ENCODE results near the gene CYFIP1.

The CYFIP1 gene

GRCh38 chr15:22870865-22871264 lies 109.3 kb downstream of the CYFIP1 start:
- no peaks in the 10 kb centered on the region for H3K27me3 ChIP-seq (ENCODE audit: insufficient read depth, low read length)
- peaks cover 14 to 15% of the 10 kb centered on the region in 2 experiments for H3K4me1 ChIP-seq (ENCODE audit: control insufficient read depth in 1 of 2, insufficient read depth in 2 of 2, low read length in 2 of 2)
- no peaks in the 10 kb centered on the region for H3K79me2 ChIP-seq (ENCODE audit: control insufficient read depth, insufficient read depth, low read length, poor library complexity)
- WGBS (ENCODE audit: extremely low coverage, insufficient coverage, insufficient read length), result no CpG with 5 or more reads among the region's 11 CpGs
- no peak overlapping the region for H3K27ac ChIP-seq (ENCODE audit: low read depth, low read length)
- H3K79me1 ChIP-seq (ENCODE audit: low read length), result peaks cover 4% of the 10 kb centered on the region
- no peak overlapping the region for H2BK12ac ChIP-seq (ENCODE audit: low read length)
- no peak overlapping the region for H3K4ac ChIP-seq (ENCODE audit: low read depth, low read length)
- no peak overlapping the region for H3K9ac ChIP-seq (ENCODE audit: low read length)
- H2BK120ac ChIP-seq (ENCODE audit: insufficient read depth, low read length, poor library complexity), result no peak overlapping the region
- H3K4me3 ChIP-seq (ENCODE audit: low read depth, low read length), result no peak overlapping the region
- no peak overlapping the region for H3K23ac ChIP-seq (ENCODE audit: low read length)
- H2AK5ac ChIP-seq (ENCODE audit: low read length), result no peak overlapping the region
- H2BK5ac ChIP-seq (ENCODE audit: low read depth, low read length, poor library complexity), result no peak overlapping the region
- no peak overlapping the region for H3K14ac ChIP-seq (ENCODE audit: low read length)
- H3K18ac ChIP-seq (ENCODE audit: low read length), result no peak overlapping the region
- H4K91ac ChIP-seq (ENCODE audit: low read depth, low read length), result no peak overlapping the region
- H3K4me2 ChIP-seq (ENCODE audit: low read length), result no peak overlapping the region
- no peaks in the 10 kb centered on the region for H3K9me3 ChIP-seq (ENCODE audit: insufficient read depth, low read depth, low read length)
- no peak for DNase-seq
- no peak overlapping the region for H4K8ac ChIP-seq (ENCODE audit: low read depth, low read length)
- no peak overlapping the region for H2AFZ ChIP-seq (ENCODE audit: insufficient read depth, low read length, poor library complexity)
- H3K36me3 ChIP-seq (ENCODE audit: control insufficient read depth in 1 of 2, insufficient read depth in 2 of 2, low read length in 2 of 2), result peaks cover 34 to 46% of the 10 kb centered on the region in 2 experiments
- no peak overlapping the region for H4K12ac ChIP-seq (ENCODE audit: low read depth, low read length)

DNA sequence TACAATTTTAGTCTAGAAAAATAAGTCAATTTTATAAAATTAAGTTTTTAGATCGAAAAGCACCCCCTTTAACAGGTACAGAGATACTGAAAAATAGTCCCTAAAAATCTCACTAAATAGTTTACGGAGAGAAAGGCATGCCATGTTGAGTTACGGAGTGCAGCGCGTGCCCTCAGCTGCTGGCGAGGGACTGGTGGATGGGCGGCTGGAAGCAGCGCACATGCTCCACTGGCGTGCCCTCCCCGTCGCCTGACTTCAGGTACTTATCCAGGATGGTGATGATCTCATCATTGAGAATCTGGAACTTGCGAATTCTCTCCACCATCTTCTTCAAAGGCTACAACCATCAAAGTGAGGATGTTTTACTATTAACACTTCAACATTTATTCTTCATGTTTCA lies 110.3 kb downstream of the CYFIP1 start:
- Histone ChIP-seq H2BK12ac (ENCODE audit: low read length) (no peak overlapping the region), H4K91ac (ENCODE audit: low read depth, low read length) (no peak overlapping the region), H3K27ac (ENCODE audit: low read depth, low read length) (no peak overlapping the region), H3K9ac (ENCODE audit: low read length) (no peak overlapping the region), H3K18ac (ENCODE audit: low read length) (no peak overlapping the region), H3K4ac (ENCODE audit: low read depth, low read length) (no peak overlapping the region), H3K79me1 (ENCODE audit: low read length) (peaks cover 4% of the 10 kb centered on the region), H4K8ac (ENCODE audit: low read depth, low read length) (no peak overlapping the region), H3K79me2 (ENCODE audit: control insufficient read depth, insufficient read depth, low read length, poor library complexity) (no peaks in the 10 kb centered on the region), H3K4me3 (ENCODE audit: low read depth, low read length) (no peak overlapping the region), H3K4me1 (ENCODE audit: control insufficient read depth in 1 of 2, insufficient read depth in 2 of 2, low read length in 2 of 2) (peaks cover 14 to 15% of the 10 kb centered on the region in 2 experiments), H3K23ac (ENCODE audit: low read length) (no peak overlapping the region), H2BK120ac (ENCODE audit: insufficient read depth, low read length, poor library complexity) (no peak overlapping the region), H2BK5ac (ENCODE audit: low read depth, low read length, poor library complexity) (no peak overlapping the region), H3K36me3 (ENCODE audit: control insufficient read depth in 1 of 2, insufficient read depth in 2 of 2, low read length in 2 of 2) (peaks cover 34 to 44% of the 10 kb centered on the region in 2 experiments), H2AFZ (ENCODE audit: insufficient read depth, low read length, poor library complexity) (no peak overlapping the region), H2AK5ac (ENCODE audit: low read length) (no peak overlapping the region), H3K4me2 (ENCODE audit: low read length) (no peak overlapping the region), H3K9me3 (ENCODE audit: insufficient read depth, low read depth, low read length) (no peaks in the 10 kb centered on the region), H4K12ac (ENCODE audit: low read depth, low read length) (no peak overlapping the region), H3K27me3 (ENCODE audit: insufficient read depth, low read length) (no peaks in the 10 kb centered on the region), H3K14ac (ENCODE audit: low read length) (no peak overlapping the region)
- no CpG with 5 or more reads among the region's 12 CpGs for WGBS (ENCODE audit: extremely low coverage, insufficient coverage, insufficient read length)
- no peak for DNase-seq

DNA sequence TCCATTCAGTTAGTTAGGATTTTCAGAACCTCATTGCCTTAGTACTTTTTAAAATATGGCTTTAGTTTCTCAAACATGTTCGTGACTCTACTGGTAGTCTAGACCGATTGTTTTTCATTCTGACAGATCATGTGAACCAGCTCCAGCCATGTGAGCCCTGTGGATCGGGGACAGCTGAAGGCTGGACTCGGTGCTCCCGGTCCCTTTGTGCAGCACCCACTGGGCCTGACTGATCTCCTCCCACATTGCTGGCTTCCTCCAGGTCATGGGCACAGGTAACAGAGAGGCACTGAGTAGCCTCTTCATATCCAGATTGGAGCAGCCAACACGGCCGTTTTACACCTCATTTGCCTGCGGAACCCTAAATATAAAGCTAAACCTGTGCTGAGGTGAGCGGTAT lies 111.2 kb downstream of the CYFIP1 start:
- H3K18ac ChIP-seq (ENCODE audit: low read length), result no peak overlapping the region
- H3K36me3 ChIP-seq (ENCODE audit: control insufficient read depth in 1 of 2, insufficient read depth in 2 of 2, low read length in 2 of 2), result peaks cover 32 to 41% of the 10 kb centered on the region in 2 experiments
- H3K9ac ChIP-seq (ENCODE audit: low read length), result no peak overlapping the region
- no peak overlapping the region for H3K4me3 ChIP-seq (ENCODE audit: low read depth, low read length)
- no peak overlapping the region for H4K12ac ChIP-seq (ENCODE audit: low read depth, low read length)
- H3K14ac ChIP-seq (ENCODE audit: low read length), result no peak overlapping the region
- H2BK5ac ChIP-seq (ENCODE audit: low read depth, low read length, poor library complexity), result no peak overlapping the region
- no peak overlapping the region for H2AK5ac ChIP-seq (ENCODE audit: low read length)
- no peak overlapping the region for H4K8ac ChIP-seq (ENCODE audit: low read depth, low read length)
- H3K23ac ChIP-seq (ENCODE audit: low read length), result no peak overlapping the region
- H3K79me2 ChIP-seq (ENCODE audit: control insufficient read depth, insufficient read depth, low read length, poor library complexity), result no peaks in the 10 kb centered on the region
- peaks cover 9 to 11% of the 10 kb centered on the region in 2 experiments for H3K4me1 ChIP-seq (ENCODE audit: control insufficient read depth in 1 of 2, insufficient read depth in 2 of 2, low read length in 2 of 2)
- DNase-seq, result no peak
- H2AFZ ChIP-seq (ENCODE audit: insufficient read depth, low read length, poor library complexity), result no peak overlapping the region
- no peak overlapping the region for H3K4me2 ChIP-seq (ENCODE audit: low read length)
- no peaks in the 10 kb centered on the region for H3K27me3 ChIP-seq (ENCODE audit: insufficient read depth, low read length)
- H3K4ac ChIP-seq (ENCODE audit: low read depth, low read length), result no peak overlapping the region
- no peak overlapping the region for H3K27ac ChIP-seq (ENCODE audit: low read depth, low read length)
- no CpG with 5 or more reads among the region's 9 CpGs for WGBS (ENCODE audit: extremely low coverage, insufficient coverage, insufficient read length)
- no peak overlapping the region for H2BK120ac ChIP-seq (ENCODE audit: insufficient read depth, low read length, poor library complexity)
- H2BK12ac ChIP-seq (ENCODE audit: low read length), result no peak overlapping the region
- H3K9me3 ChIP-seq (ENCODE audit: insufficient read depth, low read depth, low read length), result no peaks in the 10 kb centered on the region
- no peak overlapping the region for H4K91ac ChIP-seq (ENCODE audit: low read depth, low read length)
- H3K79me1 ChIP-seq (ENCODE audit: low read length), result peaks cover 7% of the 10 kb centered on the region

- Histone ChIP-seq H2BK5ac (ENCODE audit: low read depth, low read length, poor library complexity) (no peak overlapping the region), H3K4me3 (ENCODE audit: low read depth, low read length) (no peak overlapping the region)
- WGBS (ENCODE audit: extremely low coverage, insufficient coverage, insufficient read length), result no CpG with 5 or more reads among the region's 4 CpGs
Measured at GRCh38 chr15:22868495-22868894, 111.7 kb downstream of the CYFIP1 start.

More at GRCh38 chr15:22868495-22868894, 111.7 kb downstream of the CYFIP1 start:
- Histone ChIP-seq H3K18ac (ENCODE audit: low read length) (no peak overlapping the region), H3K9me3 (ENCODE audit: insufficient read depth, low read depth, low read length) (no peaks in the 10 kb centered on the region), H3K36me3 (ENCODE audit: control insufficient read depth in 1 of 2, insufficient read depth in 2 of 2, low read length in 2 of 2) (peaks cover 33 to 41% of the 10 kb centered on the region in 2 experiments), H3K4ac (ENCODE audit: low read depth, low read length) (no peak overlapping the region), H3K14ac (ENCODE audit: low read length) (no peak overlapping the region), H4K91ac (ENCODE audit: low read depth, low read length) (no peak overlapping the region), H3K79me2 (ENCODE audit: control insufficient read depth, insufficient read depth, low read length, poor library complexity) (no peaks in the 10 kb centered on the region), H3K79me1 (ENCODE audit: low read length) (peaks cover 5% of the 10 kb centered on the region), H2AK5ac (ENCODE audit: low read length) (no peak overlapping the region), H4K12ac (ENCODE audit: low read depth, low read length) (no peak overlapping the region), H3K23ac (ENCODE audit: low read length) (no peak overlapping the region), H3K9ac (ENCODE audit: low read length) (no peak overlapping the region), H2BK120ac (ENCODE audit: insufficient read depth, low read length, poor library complexity) (no peak overlapping the region), H2BK12ac (ENCODE audit: low read length) (no peak overlapping the region), H4K8ac (ENCODE audit: low read depth, low read length) (no peak overlapping the region), H3K4me2 (ENCODE audit: low read length) (no peak overlapping the region), H3K27me3 (ENCODE audit: insufficient read depth, low read length) (no peaks in the 10 kb centered on the region), H3K4me1 (ENCODE audit: control insufficient read depth in 1 of 2, insufficient read depth in 2 of 2, low read length in 2 of 2) (peaks cover 6 to 7% of the 10 kb centered on the region in 2 experiments), H3K27ac (ENCODE audit: low read depth, low read length) (no peak overlapping the region), H2AFZ (ENCODE audit: insufficient read depth, low read length, poor library complexity) (no peak overlapping the region)
- no peak for DNase-seq
